HuH-7.5 (cell line): ENCODE measurements around the gene TSPAN14.

Experiments
- DNase-seq: peaks from one replicate; pipeline ENCODE4 v3.0.0; 2011; ENCODE audit warnings: low spot score

The TSPAN14 gene

GRCh38 chr10:80504158-80504811 is 50.2 kb downstream of the TSPAN14 start:
- DNase-seq: no peak

GRCh38 chr10:80504897-80505465 is 50.9 kb downstream of the TSPAN14 start:
- DNase-seq: no peak

- no peak for DNase-seq
Measured at GRCh38 chr10:80506189-80506575, 52.1 kb downstream of the TSPAN14 start.

GRCh38 chr10:80506836-80507487 is 52.9 kb downstream of the TSPAN14 start:
- no peak for DNase-seq

- DNase-seq: no peak
Measured at GRCh38 chr10:80509108-80509402, 54.9 kb downstream of the TSPAN14 start.

- no peak for DNase-seq
Measured at GRCh38 chr10:80509403-80510161, 55.5 kb downstream of the TSPAN14 start.

- DNase-seq: no peak
Measured at GRCh38 chr10:80512031-80512526, 58.0 kb downstream of the TSPAN14 start.

- no peak for DNase-seq
Measured at GRCh38 chr10:80513106-80513505, 59.0 kb downstream of the TSPAN14 start.

- no peak for DNase-seq
Measured at GRCh38 chr10:80515511-80515910, 61.4 kb downstream of the TSPAN14 start.

- DNase-seq: no peak
Measured at GRCh38 chr10:80515941-80516340, 61.8 kb downstream of the TSPAN14 start.

- no peak for DNase-seq
Measured at GRCh38 chr10:80516506-80517075, 62.5 kb downstream of the TSPAN14 start.

- DNase-seq: no peak
Measured at GRCh38 chr10:80517416-80518142, 63.5 kb downstream of the TSPAN14 start.

GRCh38 chr10:80518143-80518806 is 64.2 kb downstream of the TSPAN14 start:
- no peak for DNase-seq

- DNase-seq: no peak
Measured at GRCh38 chr10:80518807-80519360, 64.8 kb downstream of the TSPAN14 start.

- no peak for DNase-seq
Measured at GRCh38 chr10:80519936-80520650, 66.0 kb downstream of the TSPAN14 start.

- DNase-seq: no peak
Measured at GRCh38 chr10:80520661-80521470, 66.8 kb downstream of the TSPAN14 start.

GRCh38 chr10:80522756-80523363 is 68.8 kb downstream of the TSPAN14 start:
- no peak for DNase-seq

- no peak for DNase-seq
Measured at GRCh38 chr10:80523773-80524172, 69.7 kb downstream of the TSPAN14 start.
